B cell (primary cell): ENCODE results near the gene RHOT1. TPM values are rescaled to one million over a fixed set of nuclear protein-coding genes. Genes with fewer than 3 reads are reported as not detected.

Source experiments
- ATAC-seq: fragments of 200-7000 bp; cut with Tn5 transposase; one replicate; pipeline ENCODE4 v1.10.0; 2021; ENCODE audit warnings: low read depth, mild to moderate bottlenecking, moderate number of reproducible peaks, moderate library complexity
- CTCF ChIA-PET: fragments of 350-600 bp; sonication (Branson Sonifier 250); formaldehyde crosslinking; loops from one replicate; lab custom pipeline; 2021; ENCODE audit warnings: antibody characterized with exemption, inconsistent platforms; lab: Charles Lee
- POLR2A ChIA-PET: fragments of 350-600 bp; sonication (Branson Sonifier 250); formaldehyde crosslinking; loops from one replicate; lab custom pipeline; 2021; ENCODE audit warnings: antibody characterized with exemption; lab: Charles Lee
- DNase-seq: peaks from one replicate; pipeline ENCODE4 v3.0.0; 2013
- H2AFZ ChIP-seq: 2 replicates; pipeline ENCODE4 v1.6.1; 2012; ENCODE audit warnings: mild to moderate bottlenecking, low read depth, low read length; ENCODE audit not compliant: insufficient read depth, poor library complexity, severe bottlenecking
- H3K27ac ChIP-seq, 2 donors: 1 replicate in 1 of 2; 2 replicates in 1 of 2; pipeline ENCODE4 v1.5.1; 2012 to 2013; ENCODE audit warnings: low read length in 2 of 2, mild to moderate bottlenecking in 2 of 2, moderate library complexity in 1 of 2
- H3K27me3 ChIP-seq, 4 experiments: fragments of 200-600 bp in 1 of 4; sonication (generic) in 1 of 4; replicated peaks in 1 of 4; 1 replicate in 2 of 4; 2 replicates in 2 of 4; pipeline versions ENCODE4 v1.6.1 to v1.7.0; 2013 to 2016; ENCODE audit warnings: low read length in 3 of 4, mild to moderate bottlenecking in 2 of 4, mixed read lengths in 1 of 4, moderate library complexity in 1 of 4; ENCODE audit not compliant: insufficient read depth in 4 of 4, control insufficient read depth in 3 of 4; ENCODE audit errors: control extremely low read depth in 1 of 4
- H3K36me3 ChIP-seq, 2 experiments: replicated peaks in 1 of 2; 1 replicate in 1 of 2; 2 replicates in 1 of 2; pipeline versions ENCODE4 v1.6.1 to v1.7.1; 2013; ENCODE audit warnings: low read length in 1 of 2; ENCODE audit not compliant: insufficient read depth in 2 of 2, control insufficient read depth in 1 of 2; ENCODE audit errors: control extremely low read depth in 1 of 2, extremely low read depth in 1 of 2
- H3K4me1 ChIP-seq, 2 donors: fragments of 200-600 bp in 1 of 2; sonication (generic) in 1 of 2; 1 replicate in 1 of 2; 2 replicates in 1 of 2; pipeline versions ENCODE4 v1.5.1 to v1.6.1; 2013 to 2017; ENCODE audit warnings: low read length in 2 of 2; ENCODE audit not compliant: control insufficient read depth in 2 of 2, insufficient read depth in 2 of 2
- H3K4me2 ChIP-seq: replicated peaks from 2 replicates; pipeline ENCODE3; 2012; ENCODE audit warnings: mild to moderate bottlenecking, low read depth, low read length; ENCODE audit not compliant: poor library complexity, severe bottlenecking
- H3K4me3 ChIP-seq, 5 experiments: fragments of 200-600 bp in 1 of 5; sonication (generic) in 1 of 5; 1 replicate in 3 of 5; 2 replicates in 2 of 5; pipeline versions ENCODE4 v1.5.1 to v1.7.0; 2011 to 2016; ENCODE audit warnings: low read length in 4 of 5, mild to moderate bottlenecking in 4 of 5, low read depth in 2 of 5, control low read depth in 1 of 5, moderate library complexity in 1 of 5; ENCODE audit not compliant: insufficient read depth in 1 of 5; ENCODE audit errors: control extremely low read depth in 1 of 5, extremely low read depth in 1 of 5
- H3K79me2 ChIP-seq: fragments of 200-600 bp; sonication (generic); one replicate; pipeline ENCODE4 v1.6.0; 2016; ENCODE audit warnings: low read length; ENCODE audit not compliant: control insufficient read depth, insufficient read depth
- H3K9ac ChIP-seq: fragments of 200-600 bp; sonication (generic); 2 replicates; pipeline ENCODE4 v1.6.1; 2017; ENCODE audit warnings: mild to moderate bottlenecking, low read length, moderate library complexity
- H3K9me3 ChIP-seq, 3 donors: one replicate each; pipeline versions ENCODE4 v1.6.1 to v1.7.1; 2013; ENCODE audit warnings: low read length in 2 of 3; ENCODE audit not compliant: control insufficient read depth in 2 of 3, insufficient read depth in 1 of 3; ENCODE audit errors: control extremely low read depth in 1 of 3
- H4K20me1 ChIP-seq: 2 replicates; pipeline ENCODE4 v1.6.0; 2012; ENCODE audit warnings: mild to moderate bottlenecking, low read length; ENCODE audit not compliant: insufficient read depth, control insufficient read depth, poor library complexity, severe bottlenecking
- H3K27ac Mint-ChIP-seq: one replicate; pipeline ENCODE4 v1.8.0; 2021; ENCODE audit warnings: mixed read lengths
- H3K27me3 Mint-ChIP-seq: one replicate; pipeline ENCODE4 v1.8.0; 2021; ENCODE audit warnings: mixed read lengths
- H3K4me1 Mint-ChIP-seq: one replicate; pipeline ENCODE4 v1.8.0; 2021; ENCODE audit warnings: mixed read lengths
- H3K4me3 Mint-ChIP-seq: one replicate; pipeline ENCODE4 v1.8.0; 2021; ENCODE audit warnings: mixed read lengths
- H3K9me3 Mint-ChIP-seq: one replicate; pipeline ENCODE4 v1.8.0; 2022; ENCODE audit warnings: mixed read lengths; ENCODE audit not compliant: insufficient read depth
- EZH2 ChIP-seq: IDR thresholded peaks from 2 replicates; pipeline ENCODE4 v1.6.1; 2012; ENCODE audit warnings: borderline replicate concordance, low read depth, mild to moderate bottlenecking, moderate library complexity, low read length; ENCODE audit not compliant: insufficient read depth, poor library complexity, severe bottlenecking
- WGBS: methylation state at CpG from one replicate; pipeline ENCODE4 v1.1.5; 2013; ENCODE audit warnings: missing lambda C conversion rate; ENCODE audit not compliant: insufficient coverage; 5-methylcytosine and 5-hydroxymethylcytosine counted together
- intact Hi-C: fragments of 100-400 bp; cut with micrococcal nuclease; formaldehyde crosslinking; loops from one replicate; pipeline ENCODE4 v1.10.0; 2022
- polyA plus RNA-seq: library from polyadenylated mRNA; depleted of rRNA; stranded (reverse); fragments of >200 nt; gene quantifications from 2 replicates; pipeline ENCODE4 v1.2.3, GENCODE V29; 2012
- total RNA-seq, 2 donors: library from RNA; stranded (reverse); fragments of 120-200 nt in 1 of 2; gene quantifications; 1 replicate in 1 of 2; 2 replicates in 1 of 2; pipeline versions ENCODE4 v1.2.3 to v1.2.4, GENCODE V29; 2013 to 2022
- TF ChIP-seq, protein P1 (sequence below): fragments of 200-600 bp; IDR thresholded peaks from one replicate; pipeline ENCODE4 v1.8.0; 2022; ENCODE audit warnings: antibody characterized with exemption, mild to moderate bottlenecking

RHOT1 gene
- total and polyA plus RNA-seq, 2 donors (not counting 1 experiment from before 2014, with no cell fraction given): 24.6 to 24.7 TPM

DNA sequence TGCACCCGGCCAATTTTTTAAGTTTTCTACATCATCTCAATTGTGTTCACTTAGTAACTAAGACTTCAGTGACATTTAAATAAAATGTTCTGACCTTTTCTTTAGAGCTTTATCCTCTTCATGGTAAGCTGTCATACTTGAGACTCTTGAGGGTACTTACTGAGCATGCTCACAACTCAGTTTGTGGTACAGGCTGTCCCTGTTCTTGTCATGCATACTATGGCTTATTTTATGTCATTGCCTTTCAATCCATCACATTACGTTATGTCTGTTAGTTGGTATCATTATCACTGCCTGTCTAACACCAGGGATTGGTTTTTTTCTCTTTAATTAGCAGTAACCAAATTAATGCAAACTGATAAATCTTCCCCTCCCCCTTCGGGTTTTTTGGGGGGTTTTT lies 81.4 kb downstream of the RHOT1 start:
- H3K4me3 ChIP-seq: no peak overlapping the region
- ATAC-seq (no peak), DNase-seq (no peak)
- H3K36me3 ChIP-seq: no peaks in the 10 kb centered on the region
- ChIA-PET CTCF (no interaction called here), POLR2A (no interaction called here)
- no peak overlapping the region for H3K4me3 Mint-ChIP-seq
- H3K9ac ChIP-seq: no peak overlapping the region
- no peak overlapping the region for H3K27ac ChIP-seq
- H3K9me3 ChIP-seq: no peaks in the 10 kb centered on the region
- H3K79me2 ChIP-seq: no peaks in the 10 kb centered on the region
- intact Hi-C loops: no loop called here
- TF ChIP-seq, protein P1, sequence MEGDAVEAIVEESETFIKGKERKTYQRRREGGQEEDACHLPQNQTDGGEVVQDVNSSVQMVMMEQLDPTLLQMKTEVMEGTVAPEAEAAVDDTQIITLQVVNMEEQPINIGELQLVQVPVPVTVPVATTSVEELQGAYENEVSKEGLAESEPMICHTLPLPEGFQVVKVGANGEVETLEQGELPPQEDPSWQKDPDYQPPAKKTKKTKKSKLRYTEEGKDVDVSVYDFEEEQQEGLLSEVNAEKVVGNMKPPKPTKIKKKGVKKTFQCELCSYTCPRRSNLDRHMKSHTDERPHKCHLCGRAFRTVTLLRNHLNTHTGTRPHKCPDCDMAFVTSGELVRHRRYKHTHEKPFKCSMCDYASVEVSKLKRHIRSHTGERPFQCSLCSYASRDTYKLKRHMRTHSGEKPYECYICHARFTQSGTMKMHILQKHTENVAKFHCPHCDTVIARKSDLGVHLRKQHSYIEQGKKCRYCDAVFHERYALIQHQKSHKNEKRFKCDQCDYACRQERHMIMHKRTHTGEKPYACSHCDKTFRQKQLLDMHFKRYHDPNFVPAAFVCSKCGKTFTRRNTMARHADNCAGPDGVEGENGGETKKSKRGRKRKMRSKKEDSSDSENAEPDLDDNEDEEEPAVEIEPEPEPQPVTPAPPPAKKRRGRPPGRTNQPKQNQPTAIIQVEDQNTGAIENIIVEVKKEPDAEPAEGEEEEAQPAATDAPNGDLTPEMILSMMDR: no peak
- no peak for TF ChIP-seq EZH2
- no CpG with 5 or more reads among the region's 3 CpGs for WGBS
- H3K4me1 ChIP-seq: no peaks in the 10 kb centered on the region
- H3K27ac Mint-ChIP-seq: no peak overlapping the region
- no peaks in the 10 kb centered on the region for H4K20me1 ChIP-seq
- H3K27me3 Mint-ChIP-seq: no peaks in the 10 kb centered on the region
- peaks cover 2% of the 10 kb centered on the region for H3K4me1 Mint-ChIP-seq
- no peaks in the 10 kb centered on the region for H3K9me3 Mint-ChIP-seq
- no peaks in the 10 kb centered on the region for H3K27me3 ChIP-seq
- H3K4me2 ChIP-seq: no peak overlapping the region
- H2AFZ ChIP-seq: no peak overlapping the region

- H3K9me3 ChIP-seq: no peaks in the 10 kb centered on the region
- no peaks in the 10 kb centered on the region for H3K36me3 ChIP-seq
- H3K4me3 ChIP-seq: no peak overlapping the region
- Mint-ChIP-seq H3K27me3 (no peaks in the 10 kb centered on the region), H3K9me3 (no peaks in the 10 kb centered on the region), H3K4me1 (peaks cover 2% of the 10 kb centered on the region), H3K4me3 (no peak overlapping the region), H3K27ac (no peak overlapping the region)
- H3K79me2 ChIP-seq: no peaks in the 10 kb centered on the region
- TF ChIP-seq, protein P1: no peak
- no peak for TF ChIP-seq EZH2
- H2AFZ ChIP-seq: no peak overlapping the region
- intact Hi-C loops: no loop called here
- no peak overlapping the region for H3K9ac ChIP-seq
- no peaks in the 10 kb centered on the region for H3K27me3 ChIP-seq
- ATAC-seq: no peak
- ChIA-PET POLR2A (no interaction called here), CTCF (no interaction called here)
- H3K4me2 ChIP-seq: no peak overlapping the region
- H3K27ac ChIP-seq: no peak overlapping the region
- no peaks in the 10 kb centered on the region for H3K4me1 ChIP-seq
- no peak for DNase-seq
- whole genome bisulfite sequencing: 100% methylated on average over 1 of the region's 3 CpGs
- H4K20me1 ChIP-seq: no peaks in the 10 kb centered on the region
Observed at GRCh38 chr17:32226886-32227285, 84.6 kb downstream of the RHOT1 start.
